ENCODE data around the gene C1QTNF2.
A peak's percentile ranks its signal among the peaks of the same experiment; 100 is the strongest.

The C1QTNF2 gene

DNA sequence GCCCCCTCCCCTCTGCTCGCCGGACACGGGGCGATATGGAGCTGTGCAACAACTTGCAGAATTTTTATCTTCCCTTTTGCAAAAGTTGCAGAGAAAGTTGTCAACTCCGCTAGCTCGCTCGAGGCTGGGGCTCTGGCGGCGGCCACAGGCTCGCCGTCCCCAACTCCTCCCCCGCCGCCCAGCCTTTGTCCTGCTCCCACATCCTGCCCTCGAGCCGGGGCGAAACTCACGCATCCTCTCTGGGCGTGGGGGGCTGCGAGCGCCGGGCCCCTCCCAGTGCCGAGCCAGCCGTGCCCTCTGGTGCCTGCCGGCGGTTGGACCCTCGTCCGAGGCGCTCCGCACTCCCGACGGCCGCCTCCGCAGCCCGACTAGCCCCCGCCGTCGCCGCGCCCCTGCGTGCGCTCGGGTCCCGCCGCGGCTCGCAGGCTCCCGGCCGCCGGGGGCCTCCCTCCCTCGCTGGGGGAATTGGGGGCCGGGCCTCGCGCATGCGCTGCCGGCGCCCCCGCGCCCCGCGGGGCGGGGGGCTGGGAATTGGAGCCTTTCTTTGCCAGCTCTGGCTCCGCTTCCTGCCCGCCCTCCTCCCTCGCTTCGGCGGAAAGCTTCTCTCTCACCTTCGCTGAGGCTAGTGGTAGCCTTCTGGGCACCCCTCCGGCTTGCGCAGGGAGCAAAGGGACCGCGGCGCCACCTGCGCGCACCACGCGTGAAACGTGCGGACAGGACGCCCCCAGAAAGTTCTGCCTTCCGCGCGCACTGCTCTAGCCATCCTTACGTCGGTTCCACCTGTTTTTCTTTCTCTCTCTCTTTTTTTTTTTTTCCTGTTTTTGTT is 58.1 kb downstream of the C1QTNF2 start, which contains the start of gene CCNJL:
Gene CCNJL, minus strand, starts transcription at position 431 of the 826 bp plus-strand sequence. CDS start 641 bp downstream, outside the sequence.
- Histone ChIP-seq H3K36me3 (ENCODE audit: insufficient read depth, low read length) (peaks cover 3% of the 10 kb centered on the region), H3K27me3 (ENCODE audit: control insufficient read depth, insufficient read depth, low read length) (no peaks in the 10 kb centered on the region), H3K4me1 (ENCODE audit: control insufficient read depth, insufficient read depth, low read length) (peaks cover 11% of the 10 kb centered on the region), H3K9ac (ENCODE audit: low read depth, low read length) (peak within 1 kb of the TSS; percentile 65), H3K4me2 (ENCODE audit: low read length) (peak within 1 kb of the TSS; percentile 94), H3K9me3 (replicated peaks; ENCODE audit: low read length) (no peaks in the 10 kb centered on the region), H3K4me3 (ENCODE audit: low read length) (peak within 1 kb of the TSS; percentile 85)

DNA sequence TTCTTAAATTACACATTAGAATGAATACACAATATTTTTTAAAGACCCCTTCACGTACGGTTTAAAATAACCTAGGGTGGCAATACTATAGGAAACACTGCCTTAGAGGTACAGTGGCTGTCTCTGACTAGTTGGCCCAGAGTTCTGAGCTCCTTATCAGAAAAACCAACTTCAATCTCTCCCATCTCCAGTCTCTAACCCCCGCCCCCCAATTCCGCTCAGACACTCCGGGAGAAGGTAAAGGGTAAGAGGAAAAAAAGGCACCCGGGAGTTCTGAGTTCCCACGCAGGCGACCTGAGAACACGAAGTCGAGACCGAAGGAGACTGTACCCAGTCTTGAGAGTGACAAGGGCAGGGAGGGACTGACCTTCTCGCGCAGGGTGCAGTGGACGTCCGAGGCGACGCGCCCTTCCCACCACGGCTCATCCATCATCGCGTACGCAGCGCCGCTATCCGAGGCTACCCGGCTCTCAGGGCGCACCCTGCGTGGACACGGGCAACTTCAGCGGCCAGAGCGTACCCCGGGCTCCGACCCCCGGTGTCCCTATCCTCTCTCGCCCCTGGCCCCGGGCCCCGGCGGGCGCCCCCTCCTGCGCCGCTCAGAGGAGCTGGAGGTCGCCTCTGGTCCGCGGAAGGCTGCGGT is 58.8 kb downstream of the C1QTNF2 start:
- Histone ChIP-seq H3K9ac (ENCODE audit: low read depth, low read length) (peak overlapping the region; percentile 65), H3K36me3 (ENCODE audit: insufficient read depth, low read length) (peaks cover 3% of the 10 kb centered on the region), H3K4me1 (ENCODE audit: control insufficient read depth, insufficient read depth, low read length) (peaks cover 11% of the 10 kb centered on the region), H3K4me3 (ENCODE audit: low read length) (peak overlapping the region; percentile 85), H3K9me3 (replicated peaks; ENCODE audit: low read length) (no peaks in the 10 kb centered on the region), H3K4me2 (ENCODE audit: low read length) (peak overlapping the region; percentile 94), H3K27me3 (ENCODE audit: control insufficient read depth, insufficient read depth, low read length) (no peaks in the 10 kb centered on the region)

GRCh38 chr5:160310552-160311295 is 59.7 kb downstream of the C1QTNF2 start:
- no peaks in the 10 kb centered on the region for H3K9me3 ChIP-seq (replicated peaks; ENCODE audit: low read length)
- H3K4me1 ChIP-seq (ENCODE audit: control insufficient read depth, insufficient read depth, low read length), result peaks cover 6% of the 10 kb centered on the region
- H3K4me2 ChIP-seq (ENCODE audit: low read length), result no peak overlapping the region
- H3K4me3 ChIP-seq (ENCODE audit: low read length), result no peak overlapping the region
- H3K9ac ChIP-seq (ENCODE audit: low read depth, low read length), result no peak overlapping the region
- peaks cover 3% of the 10 kb centered on the region for H3K36me3 ChIP-seq (ENCODE audit: insufficient read depth, low read length)
- no peaks in the 10 kb centered on the region for H3K27me3 ChIP-seq (ENCODE audit: control insufficient read depth, insufficient read depth, low read length)

DNA sequence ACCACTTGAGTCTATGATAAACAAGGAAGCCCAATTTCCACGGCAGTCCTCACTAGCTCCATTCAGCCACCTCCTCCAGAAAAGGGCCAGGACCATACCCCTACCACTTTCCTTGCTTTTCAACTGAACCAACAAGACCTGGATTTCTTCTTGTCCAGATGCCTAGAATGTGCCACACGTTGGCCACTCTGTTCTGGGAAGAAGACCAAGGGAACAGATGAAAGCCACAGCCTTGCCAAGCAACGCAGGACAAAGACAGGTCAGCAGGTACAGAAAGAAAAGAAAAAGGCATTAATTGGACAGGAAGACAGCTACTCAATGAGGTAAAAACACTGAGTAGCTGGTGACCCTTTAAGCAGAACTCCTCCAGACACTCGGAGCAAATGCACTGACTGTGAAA is 60.3 kb downstream of the C1QTNF2 start:
- H3K4me2 ChIP-seq (ENCODE audit: low read length), result no peak overlapping the region
- H3K4me1 ChIP-seq (ENCODE audit: control insufficient read depth, insufficient read depth, low read length), result peaks cover 4% of the 10 kb centered on the region
- H3K36me3 ChIP-seq (ENCODE audit: insufficient read depth, low read length), result peaks cover 3% of the 10 kb centered on the region
- no peak overlapping the region for H3K4me3 ChIP-seq (ENCODE audit: low read length)
- H3K27me3 ChIP-seq (ENCODE audit: control insufficient read depth, insufficient read depth, low read length), result no peaks in the 10 kb centered on the region
- H3K9ac ChIP-seq (ENCODE audit: low read depth, low read length), result no peak overlapping the region
- H3K9me3 ChIP-seq (replicated peaks; ENCODE audit: low read length), result no peaks in the 10 kb centered on the region

GRCh38 chr5:160306696-160307095 is 63.7 kb downstream of the C1QTNF2 start:
- Histone ChIP-seq H3K9ac (ENCODE audit: low read depth, low read length) (no peak overlapping the region), H3K36me3 (ENCODE audit: insufficient read depth, low read length) (peaks cover 3% of the 10 kb centered on the region), H3K4me2 (ENCODE audit: low read length) (no peak overlapping the region), H3K4me1 (ENCODE audit: control insufficient read depth, insufficient read depth, low read length) (peaks cover 4% of the 10 kb centered on the region), H3K9me3 (replicated peaks; ENCODE audit: low read length) (no peaks in the 10 kb centered on the region), H3K27me3 (ENCODE audit: control insufficient read depth, insufficient read depth, low read length) (no peaks in the 10 kb centered on the region), H3K4me3 (ENCODE audit: low read length) (no peak overlapping the region)

DNA sequence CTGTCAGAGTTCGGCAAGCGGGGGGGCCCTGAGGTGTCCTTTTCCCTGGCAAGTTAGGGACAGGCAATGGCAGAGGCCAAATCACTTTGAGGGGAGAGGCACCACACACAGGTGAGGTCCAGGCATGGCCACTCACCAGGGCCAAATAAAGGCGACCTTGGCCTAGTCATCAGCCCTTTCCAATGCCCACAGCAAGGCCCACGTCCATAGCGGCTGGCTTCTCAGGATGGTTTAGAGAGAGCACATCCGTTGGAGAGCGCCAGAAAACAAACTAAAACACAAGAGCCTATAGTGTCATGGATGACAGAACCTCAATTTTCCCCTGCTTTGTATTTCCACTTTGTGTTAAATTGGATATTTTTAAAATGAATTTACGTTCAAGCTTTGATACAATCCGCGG is 65.1 kb downstream of the C1QTNF2 start:
- no peak overlapping the region for H3K4me3 ChIP-seq (ENCODE audit: low read length)
- H3K9ac ChIP-seq (ENCODE audit: low read depth, low read length), result no peak overlapping the region
- H3K36me3 ChIP-seq (ENCODE audit: insufficient read depth, low read length), result peaks cover 3% of the 10 kb centered on the region
- H3K4me1 ChIP-seq (ENCODE audit: control insufficient read depth, insufficient read depth, low read length), result no peaks in the 10 kb centered on the region
- H3K9me3 ChIP-seq (replicated peaks; ENCODE audit: low read length), result no peaks in the 10 kb centered on the region
- H3K4me2 ChIP-seq (ENCODE audit: low read length), result no peak overlapping the region
- H3K27me3 ChIP-seq (ENCODE audit: control insufficient read depth, insufficient read depth, low read length), result no peaks in the 10 kb centered on the region

- H3K4me1 ChIP-seq (ENCODE audit: control insufficient read depth, insufficient read depth, low read length), result no peaks in the 10 kb centered on the region
- H3K4me3 ChIP-seq (ENCODE audit: low read length), result no peak overlapping the region
- H3K27me3 ChIP-seq (ENCODE audit: control insufficient read depth, insufficient read depth, low read length), result no peaks in the 10 kb centered on the region
- no peaks in the 10 kb centered on the region for H3K9me3 ChIP-seq (replicated peaks; ENCODE audit: low read length)
- no peak overlapping the region for H3K4me2 ChIP-seq (ENCODE audit: low read length)
- no peak overlapping the region for H3K9ac ChIP-seq (ENCODE audit: low read depth, low read length)
- no peaks in the 10 kb centered on the region for H3K36me3 ChIP-seq (ENCODE audit: insufficient read depth, low read length)
Measured at GRCh38 chr5:160303690-160304089, 66.7 kb downstream of the C1QTNF2 start.

DNA sequence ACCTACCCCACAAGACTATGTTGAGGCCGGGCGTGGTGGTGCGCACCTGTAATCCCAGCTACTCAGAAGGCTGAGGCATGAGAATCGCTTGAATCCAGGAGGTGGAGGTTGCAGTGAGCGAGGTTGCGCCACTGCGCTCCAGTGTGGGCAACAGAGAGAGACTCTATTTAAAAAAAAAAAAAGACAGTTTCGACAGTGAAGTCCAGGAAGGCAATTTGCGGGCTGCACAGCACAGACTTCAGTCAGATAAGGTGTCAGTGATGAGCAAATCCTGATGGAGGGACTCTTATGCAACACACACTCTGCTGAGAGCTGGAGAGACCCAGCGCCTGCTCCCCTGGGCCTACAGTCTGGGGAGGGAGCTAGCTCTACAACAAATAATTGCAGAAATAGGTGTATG is 72.2 kb downstream of the C1QTNF2 start:
- H3K9ac ChIP-seq (ENCODE audit: low read depth, low read length), result no peak overlapping the region
- H3K4me1 ChIP-seq (ENCODE audit: control insufficient read depth, insufficient read depth, low read length), result no peaks in the 10 kb centered on the region
- H3K36me3 ChIP-seq (ENCODE audit: insufficient read depth, low read length), result no peaks in the 10 kb centered on the region
- no peaks in the 10 kb centered on the region for H3K9me3 ChIP-seq (replicated peaks; ENCODE audit: low read length)
- no peak overlapping the region for H3K4me2 ChIP-seq (ENCODE audit: low read length)
- no peaks in the 10 kb centered on the region for H3K27me3 ChIP-seq (ENCODE audit: control insufficient read depth, insufficient read depth, low read length)
- H3K4me3 ChIP-seq (ENCODE audit: low read length), result no peak overlapping the region

- H3K4me1 ChIP-seq (ENCODE audit: control insufficient read depth, insufficient read depth, low read length), result no peaks in the 10 kb centered on the region
- no peaks in the 10 kb centered on the region for H3K36me3 ChIP-seq (ENCODE audit: insufficient read depth, low read length)
- H3K9me3 ChIP-seq (replicated peaks; ENCODE audit: low read length), result no peaks in the 10 kb centered on the region
- H3K27me3 ChIP-seq (ENCODE audit: control insufficient read depth, insufficient read depth, low read length), result no peaks in the 10 kb centered on the region
- H3K9ac ChIP-seq (ENCODE audit: low read depth, low read length), result no peak overlapping the region
- no peak overlapping the region for H3K4me3 ChIP-seq (ENCODE audit: low read length)
- H3K4me2 ChIP-seq (ENCODE audit: low read length), result no peak overlapping the region
Measured at GRCh38 chr5:160297776-160298175, 72.7 kb downstream of the C1QTNF2 start.
